Stimulated activated CD4-positive, alpha-beta T cell treated with anti-CD3 and anti-CD28 coated beads, Interleukin-4, amount 100 ng/mL, for 48 hours (primary cell): ENCODE results near the gene TNIP2.
"Not testable (repeated sequence)": the region's sequence is repeated elsewhere in the genome, so short reads cannot be mapped to it uniquely, and the experiment has no call there.

Experiments used
- DNase-seq, 2 donors: peaks; one replicate each; pipeline ENCODE4 v3.0.0-alpha.2; 2020; ENCODE audit warnings: low read depth in 2 of 2

TNIP2 gene

DNA sequence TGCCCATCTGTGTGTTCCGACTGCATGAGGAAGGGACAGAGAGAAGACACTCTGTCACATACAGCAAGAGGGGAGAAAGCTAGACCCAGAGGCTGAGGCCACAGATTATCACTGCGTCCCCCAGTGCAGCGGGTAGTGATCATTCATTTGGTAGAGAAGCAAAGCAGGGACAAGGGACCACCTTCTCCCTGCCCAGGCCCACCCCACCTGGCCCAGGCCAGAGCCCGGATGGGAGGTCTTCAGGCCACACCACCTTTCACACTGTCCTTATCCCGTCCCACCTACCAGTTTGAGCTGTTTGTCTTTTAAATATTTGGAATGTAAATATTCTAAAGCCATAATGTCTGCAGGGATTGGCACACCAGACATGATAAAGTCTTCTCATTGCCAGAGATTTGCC is 10.6 kb downstream of the TNIP2 start:
- no peak for DNase-seq

DNA sequence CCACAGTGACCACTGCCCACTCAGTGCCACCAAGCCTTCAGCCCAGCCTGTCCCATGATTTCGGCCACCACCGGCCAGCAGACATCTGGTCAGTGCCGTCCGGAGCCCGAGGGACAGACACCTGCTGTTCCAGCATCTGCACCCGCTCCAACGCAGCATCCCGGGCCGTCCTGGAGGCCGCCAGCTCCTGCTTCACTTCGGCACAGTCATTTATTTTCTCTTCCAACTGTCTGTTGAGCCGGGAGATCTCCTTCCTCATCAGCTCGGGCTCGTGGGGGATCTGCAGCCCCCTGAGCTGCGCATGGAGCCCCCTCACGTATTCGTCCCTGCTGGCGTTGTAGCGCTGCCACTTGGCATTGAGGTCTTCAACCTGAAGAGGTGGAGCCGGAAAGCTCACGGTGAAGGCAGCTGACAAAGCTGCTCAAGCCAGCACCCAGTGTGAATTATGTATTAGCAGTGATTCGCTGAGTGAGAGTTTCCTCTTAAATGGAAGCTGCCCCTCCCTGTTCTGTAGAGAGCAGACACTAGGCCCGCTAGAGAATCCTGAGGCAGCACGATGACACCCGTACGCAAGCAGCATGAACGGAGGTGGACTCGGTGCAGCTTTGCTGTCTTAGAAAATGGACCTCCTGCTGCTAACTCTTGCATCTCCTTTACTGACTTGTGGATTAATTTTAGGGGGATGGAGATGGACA is 11.4 kb downstream of the TNIP2 start:
- no peak for DNase-seq

DNA sequence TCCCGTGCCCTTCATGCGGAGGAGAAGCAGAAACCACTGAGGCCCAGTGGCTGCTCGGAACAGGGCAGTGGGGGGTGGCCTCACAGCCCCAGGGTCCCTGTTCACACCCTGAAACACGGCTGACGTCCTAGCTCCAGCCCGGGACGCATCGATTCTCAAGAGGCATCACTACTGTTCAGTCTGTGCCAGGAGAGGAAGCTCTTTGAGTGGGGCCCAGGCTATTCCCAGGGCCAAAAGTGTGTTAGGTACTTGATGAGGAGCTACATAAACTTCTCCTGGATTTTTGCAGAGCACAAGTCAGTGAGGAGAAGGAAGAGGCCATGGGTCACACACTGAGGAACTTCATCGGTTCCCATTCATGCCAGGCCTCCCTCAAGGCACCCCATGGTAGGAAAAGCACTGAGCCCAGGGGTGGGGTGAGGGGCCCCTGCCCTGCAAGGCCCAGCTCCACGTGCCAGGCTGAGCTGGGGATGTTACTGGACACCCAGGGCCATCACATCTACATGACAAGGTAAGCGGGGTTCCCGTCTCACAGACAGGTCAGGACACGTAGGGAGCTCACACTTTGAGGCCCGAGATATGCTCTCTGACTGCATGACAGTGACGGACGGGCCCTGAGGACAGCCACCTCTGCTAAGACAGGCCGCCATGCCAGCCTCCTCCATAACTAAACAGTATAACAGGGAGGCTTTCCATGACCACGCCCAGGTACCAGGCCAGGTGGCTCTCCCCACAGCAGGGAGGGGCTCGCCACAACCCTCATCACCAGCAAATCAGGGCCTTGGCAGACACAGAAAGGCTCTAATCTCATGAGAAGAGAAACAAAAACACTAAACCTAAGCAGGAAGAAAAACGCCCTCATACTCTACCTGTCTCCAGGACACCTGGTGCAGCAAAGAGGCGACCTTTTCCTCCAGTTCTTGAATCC is 12.4 kb downstream of the TNIP2 start:
- DNase-seq = no peak

DNA sequence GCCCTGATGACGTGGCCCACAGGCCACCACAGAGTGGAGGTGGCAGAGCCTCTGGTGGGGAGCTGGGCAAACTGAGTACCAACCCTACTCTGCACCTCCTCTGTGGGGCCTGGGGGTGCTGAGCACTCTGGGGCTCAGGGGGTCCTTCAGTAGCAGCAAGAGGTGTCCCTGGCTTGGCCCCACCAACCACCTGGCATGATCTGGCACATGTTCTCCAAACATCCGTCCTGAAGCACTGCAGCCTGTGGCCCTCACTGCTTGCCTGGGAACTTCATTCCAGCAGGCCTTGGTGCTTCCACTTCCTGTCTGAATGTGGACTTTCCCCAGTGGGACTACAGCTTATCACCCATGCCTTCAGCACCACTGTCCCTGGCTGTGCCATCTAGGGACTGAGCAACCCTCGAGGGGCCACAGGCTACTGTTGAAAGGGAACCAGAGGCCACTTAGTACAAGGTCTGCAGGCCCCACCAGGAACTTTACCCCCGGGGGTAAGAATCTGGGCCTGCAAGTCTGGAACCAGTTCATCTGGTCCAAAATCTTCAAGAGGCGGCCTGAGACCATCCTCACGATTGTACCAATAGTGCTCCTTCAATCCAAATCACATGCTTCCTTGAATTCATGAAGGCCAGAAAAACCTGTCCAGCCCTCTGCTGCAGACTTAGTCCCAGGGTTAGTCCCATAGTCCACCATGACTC is 13.2 kb downstream of the TNIP2 start:
- no peak for DNase-seq

DNA sequence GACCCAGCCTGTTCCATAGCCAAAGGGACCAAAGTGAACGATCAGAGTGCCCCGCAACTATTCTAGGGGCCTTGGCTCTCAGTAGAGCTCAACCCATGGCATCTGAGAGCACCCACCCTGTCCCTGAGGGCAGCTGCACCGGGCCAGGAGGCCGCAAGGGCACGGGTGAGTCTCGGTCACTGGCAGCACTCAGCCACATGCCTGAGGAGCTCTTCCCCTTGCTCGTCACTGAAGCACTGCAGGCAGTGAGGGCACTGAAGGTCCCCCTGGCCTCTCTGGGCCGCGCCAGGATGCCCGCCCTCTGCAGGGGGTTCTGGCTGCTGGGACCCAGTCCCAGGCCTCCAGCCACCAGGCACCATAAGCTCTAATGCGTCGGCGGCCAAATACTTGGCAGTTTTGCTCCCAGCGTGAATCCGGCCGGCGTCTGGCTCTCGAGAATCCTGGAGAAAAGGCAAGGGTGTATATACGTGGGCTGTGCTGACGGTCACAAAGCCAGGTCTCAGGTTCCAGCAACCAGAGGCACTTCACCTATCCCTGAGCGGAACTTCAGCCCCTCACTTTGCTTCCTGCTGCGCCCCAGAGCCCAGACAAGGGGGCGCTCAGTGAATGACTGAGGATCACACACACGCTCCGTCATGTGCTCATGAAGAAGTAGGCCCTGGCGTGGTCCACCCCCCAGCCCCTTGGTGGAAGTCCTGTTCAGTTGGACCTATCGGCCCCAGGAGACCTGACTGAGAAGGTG is 13.9 kb downstream of the TNIP2 start:
- no peak for DNase-seq

DNA sequence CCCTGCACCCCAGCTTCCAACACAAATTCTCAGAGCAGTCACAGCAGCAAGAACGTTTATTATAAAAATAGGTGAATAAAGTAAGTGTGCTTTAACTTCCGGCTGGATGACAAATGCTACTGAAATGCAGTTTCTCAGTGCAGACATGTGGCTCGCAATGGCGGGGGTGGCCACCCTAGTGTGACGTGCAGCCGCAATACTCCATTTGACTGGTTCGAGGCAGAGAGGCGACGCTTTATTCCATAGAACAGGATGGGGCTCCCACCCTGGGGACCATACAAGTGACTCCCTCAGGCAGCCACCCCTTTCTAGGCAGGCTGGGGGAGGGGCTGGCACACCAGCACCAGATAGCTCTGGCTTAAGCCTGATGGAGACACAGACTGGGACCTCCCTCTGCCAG is 14.5 kb downstream of the TNIP2 start:
- no peak for DNase-seq

DNA sequence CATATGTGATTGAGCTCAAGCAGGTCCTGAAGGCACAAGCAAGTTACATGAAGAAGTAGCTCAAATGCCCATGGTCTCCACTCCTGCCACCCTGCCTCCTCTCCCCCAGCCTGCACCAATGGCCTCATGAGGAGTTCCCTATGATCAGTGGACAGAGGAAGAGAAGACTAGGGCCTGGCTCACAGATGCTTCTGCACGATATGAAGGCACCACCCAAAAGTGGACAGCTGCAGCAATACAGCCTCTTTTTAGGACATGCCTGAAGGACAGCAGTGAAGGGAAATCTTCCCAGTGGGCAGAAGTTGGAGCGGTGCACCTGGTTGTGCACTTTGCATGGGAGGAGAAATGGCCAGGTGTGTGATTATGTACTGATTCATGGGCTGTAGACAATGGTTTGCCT is 17.8 kb downstream of the TNIP2 start:
- DNase-seq = not testable (repeated sequence)

DNA sequence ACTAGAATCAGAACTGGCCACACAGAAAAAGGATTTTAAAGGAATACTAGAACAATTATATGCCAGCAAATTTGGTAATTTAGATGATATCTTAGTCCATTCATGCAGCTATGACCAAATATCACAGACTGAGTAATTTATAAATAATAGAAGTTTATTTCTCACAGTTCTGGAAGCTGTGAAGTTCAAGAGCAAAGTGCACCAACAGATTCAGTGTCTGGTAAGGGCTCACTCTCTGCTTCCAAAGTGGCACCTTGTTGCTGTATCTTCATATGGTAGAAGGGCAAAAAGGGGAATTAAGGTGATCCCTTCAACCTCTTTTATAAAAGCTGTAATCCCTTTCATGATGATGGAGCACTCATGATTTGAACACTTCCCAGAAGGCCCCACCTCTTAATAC is 20.3 kb downstream of the TNIP2 start:
- DNase-seq = no peak

DNA sequence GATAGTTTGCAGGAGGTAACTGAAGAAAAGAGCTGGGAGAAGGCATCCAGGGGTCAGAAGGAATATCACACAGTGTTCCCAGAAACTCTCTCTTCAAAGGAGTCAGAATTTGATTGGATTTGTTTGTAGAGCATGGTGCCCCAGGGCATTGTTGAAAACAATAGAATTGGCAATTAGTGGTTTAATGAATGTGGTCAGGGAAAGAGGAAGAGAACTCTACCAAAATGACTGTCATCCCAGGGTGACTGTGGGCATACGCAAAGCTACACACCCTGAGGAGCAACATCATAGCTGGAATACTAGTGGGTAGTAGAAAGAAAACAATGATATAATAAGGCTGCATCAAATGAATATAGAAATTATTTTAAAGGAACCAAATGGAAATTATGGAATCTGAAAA is 21.5 kb downstream of the TNIP2 start:
- no peak for DNase-seq

DNA sequence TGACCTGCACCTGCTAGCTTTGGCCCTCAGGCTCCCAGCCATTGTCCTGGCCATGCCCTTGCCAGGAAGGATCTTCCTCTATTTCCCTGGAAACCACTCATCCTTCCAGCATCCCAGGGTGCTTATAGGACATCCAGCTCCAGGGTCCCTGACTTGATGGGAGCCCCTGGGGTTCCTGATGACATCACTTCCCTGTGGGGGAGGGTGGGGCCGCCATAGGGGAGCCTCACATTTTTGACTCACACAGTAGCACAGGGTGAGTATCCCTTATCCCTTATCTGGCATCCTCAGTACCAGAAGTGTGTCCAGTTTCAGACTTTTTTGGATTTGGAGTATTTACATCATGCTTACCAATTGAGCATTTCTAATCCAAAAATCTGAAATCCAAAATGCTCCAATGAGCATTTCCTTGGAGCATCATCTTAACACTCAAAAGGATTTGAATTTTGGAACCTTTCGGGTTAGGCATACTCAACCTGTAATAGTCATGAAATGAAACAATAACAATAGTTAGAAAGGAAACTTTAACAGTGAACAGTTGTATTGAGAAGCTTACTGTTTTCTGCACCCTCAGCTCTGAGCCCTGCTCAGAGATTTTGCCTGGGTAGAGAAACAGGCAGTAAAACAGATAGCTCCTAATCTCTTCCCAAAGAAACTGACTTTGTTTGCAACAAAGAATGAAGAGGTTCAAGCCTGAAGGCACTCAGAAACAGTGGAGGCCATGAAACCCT is 22.1 kb downstream of the TNIP2 start:
- no peak for DNase-seq

DNA sequence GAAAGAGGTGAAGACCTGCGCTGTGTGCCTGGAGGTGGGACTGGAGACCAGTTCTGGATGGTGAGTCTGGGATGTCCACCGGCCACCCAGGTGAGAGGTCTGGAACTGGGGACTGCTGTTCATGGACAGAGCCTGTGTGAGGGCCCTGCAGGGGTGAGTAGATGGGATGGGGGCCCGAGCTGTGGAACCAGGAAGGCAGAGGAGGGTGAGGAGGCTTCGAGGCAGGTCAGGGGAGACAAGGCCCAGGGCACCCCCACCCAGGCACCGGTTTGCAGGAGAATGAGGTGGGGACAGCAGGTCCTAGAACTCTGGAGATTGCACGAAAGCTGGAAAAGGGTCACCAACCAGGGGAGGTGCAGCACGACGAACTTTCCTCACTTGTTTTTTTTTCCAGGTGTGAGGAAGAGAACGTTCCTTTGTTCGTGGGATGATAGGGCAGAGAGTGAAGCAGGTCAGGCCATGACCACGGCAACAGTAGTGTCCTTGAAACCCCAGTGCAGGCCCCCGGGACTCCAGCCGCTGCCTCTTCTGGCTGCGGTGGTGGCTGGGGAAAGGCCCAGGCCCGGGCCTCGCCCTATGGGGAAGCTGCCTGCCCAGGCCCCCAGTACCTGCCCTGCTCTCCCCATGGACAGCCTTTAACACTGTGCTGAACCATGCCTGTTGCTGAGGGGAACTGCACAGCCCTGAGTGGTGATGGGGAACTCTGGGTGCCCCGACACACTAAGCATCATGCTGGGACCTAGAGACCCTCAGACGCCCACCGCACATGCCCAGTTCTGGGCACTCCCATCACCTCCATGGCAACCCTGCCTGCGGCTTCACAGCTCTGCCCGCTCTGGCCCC is 22.9 kb downstream of the TNIP2 start:
- DNase-seq = no peak

DNA sequence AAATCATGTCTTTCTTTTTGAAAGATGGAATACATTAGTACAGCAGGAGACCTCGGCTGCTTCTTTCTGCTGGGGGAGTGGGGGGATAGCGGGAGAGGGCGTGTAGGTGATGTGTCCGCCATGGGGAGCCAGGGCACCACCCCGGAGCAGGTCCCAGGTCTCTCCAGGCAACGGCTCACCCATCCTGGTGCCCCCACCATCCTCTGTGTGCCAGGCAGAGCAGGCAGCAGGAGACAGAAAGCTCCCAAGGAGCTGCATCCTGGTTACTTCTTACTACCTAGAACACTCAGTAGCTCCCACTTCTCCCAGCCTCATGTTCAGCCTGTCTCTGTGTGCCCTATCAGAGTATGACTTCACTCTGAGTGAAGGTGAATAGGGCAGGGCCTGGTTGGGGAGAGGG is 23.6 kb downstream of the TNIP2 start:
- DNase-seq = no peak

DNA sequence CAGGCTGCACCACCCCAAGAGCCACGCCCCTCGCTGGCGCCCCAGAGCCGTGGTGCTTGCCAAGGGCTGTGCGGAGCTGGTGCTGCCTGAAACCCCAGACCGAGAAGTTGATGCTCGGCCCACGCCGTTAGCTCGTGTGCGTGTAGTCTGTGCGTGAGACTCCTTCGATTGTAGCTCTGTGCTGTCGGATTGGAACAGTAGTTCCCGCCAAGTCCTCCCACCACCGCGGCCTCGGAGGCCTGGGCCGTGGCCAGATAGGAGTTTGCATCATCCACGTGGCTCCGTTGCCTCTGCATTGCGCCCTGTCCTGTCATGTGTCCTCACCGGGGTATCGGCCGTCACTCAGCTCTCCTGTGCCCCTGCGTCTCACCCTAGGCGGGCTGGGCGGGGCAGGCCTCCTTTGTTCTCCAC is 24.2 kb downstream of the TNIP2 start:
- DNase-seq = no peak

DNA sequence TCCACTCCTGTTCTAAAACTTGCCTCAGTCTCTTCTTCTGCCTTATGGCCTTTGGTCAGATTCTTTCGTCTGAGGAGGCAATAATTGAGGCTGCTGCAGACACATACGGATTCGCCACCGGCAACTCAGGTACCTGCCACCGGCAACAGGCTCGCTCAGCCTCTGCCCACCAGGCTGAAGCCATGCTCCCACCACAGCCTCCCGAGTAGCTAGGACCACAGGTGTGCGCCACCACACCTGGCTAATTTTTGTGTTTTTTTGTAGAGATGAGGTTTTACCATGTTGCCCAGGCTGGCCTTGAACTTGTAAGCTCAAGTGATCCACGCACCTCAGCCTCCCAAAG is 26.6 kb downstream of the TNIP2 start:
- no peak for DNase-seq

DNA sequence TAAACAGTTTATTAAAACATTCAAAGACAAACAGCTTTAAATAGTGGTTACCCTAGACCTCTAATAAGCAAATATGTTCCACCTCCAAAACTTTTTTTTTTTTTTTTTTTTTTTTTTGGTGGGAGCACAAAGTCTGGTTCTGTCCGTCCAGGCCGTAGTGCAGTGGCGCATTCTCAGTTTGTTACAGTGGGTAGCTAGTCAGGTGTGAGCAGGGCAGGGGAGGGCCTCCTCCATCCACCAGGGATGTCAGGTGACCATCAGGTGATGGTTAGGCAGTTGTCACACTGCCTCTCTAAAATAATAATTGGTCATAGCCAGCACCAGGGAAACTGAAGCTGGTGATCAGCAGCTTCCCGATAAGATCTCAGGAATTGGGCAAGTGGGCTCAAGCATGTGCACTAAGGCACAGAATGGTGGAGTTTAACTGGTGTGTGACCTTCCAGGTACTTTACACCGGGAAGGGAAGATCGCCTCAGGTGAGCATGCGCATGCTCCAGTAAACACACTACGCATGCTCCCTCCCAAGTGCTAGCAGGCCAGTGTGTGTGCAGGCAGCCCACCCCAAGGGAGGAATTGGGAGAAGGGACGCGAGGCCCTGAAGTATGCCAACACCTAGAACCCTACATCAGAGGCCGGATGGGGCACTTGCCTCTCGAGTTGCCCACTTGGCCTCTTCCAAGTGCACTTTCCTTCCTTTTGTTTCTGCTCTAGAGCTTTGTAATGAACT is 27.2 kb downstream of the TNIP2 start:
- DNase-seq = no peak

DNA sequence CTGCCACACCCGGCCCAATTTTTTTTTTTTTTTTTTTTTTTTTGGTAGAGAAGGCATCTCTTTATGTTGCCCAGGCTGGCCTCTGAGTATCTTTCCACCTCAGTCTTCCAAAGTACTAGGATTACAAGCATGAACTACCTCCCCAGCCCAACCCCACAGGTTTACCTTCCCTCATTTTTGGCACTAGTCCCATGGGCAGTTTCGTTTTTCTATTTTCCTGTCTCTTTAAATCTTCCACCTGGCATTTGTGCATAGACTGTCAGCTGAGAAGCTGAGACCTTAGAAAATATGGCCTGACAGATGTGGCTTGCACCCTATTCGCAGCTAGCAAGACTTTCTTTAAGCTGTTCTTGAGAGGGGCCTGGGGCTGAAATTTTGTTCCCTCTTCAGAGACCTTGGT is 27.9 kb downstream of the TNIP2 start:
- no peak for DNase-seq

DNA sequence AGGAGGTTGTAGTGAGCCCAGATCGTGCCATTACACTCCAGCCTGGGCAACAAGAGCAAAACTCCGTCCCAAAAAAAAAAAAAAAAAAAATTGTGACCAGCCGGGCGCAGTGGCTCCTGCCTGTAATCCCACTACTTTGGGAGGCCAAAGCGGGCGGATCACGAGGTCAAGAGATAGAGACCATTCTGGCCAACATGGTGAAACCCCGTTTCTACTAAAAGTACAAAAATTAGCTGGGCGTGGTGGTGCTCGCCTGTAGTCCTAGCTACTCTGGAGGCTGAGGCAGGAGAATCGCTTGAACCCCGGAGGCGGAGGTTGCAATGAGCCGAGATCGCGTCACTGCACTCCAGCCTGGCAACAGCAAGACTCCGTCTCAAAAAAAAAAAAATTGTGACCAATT is 29.3 kb downstream of the TNIP2 start:
- not testable (repeated sequence) for DNase-seq

DNA sequence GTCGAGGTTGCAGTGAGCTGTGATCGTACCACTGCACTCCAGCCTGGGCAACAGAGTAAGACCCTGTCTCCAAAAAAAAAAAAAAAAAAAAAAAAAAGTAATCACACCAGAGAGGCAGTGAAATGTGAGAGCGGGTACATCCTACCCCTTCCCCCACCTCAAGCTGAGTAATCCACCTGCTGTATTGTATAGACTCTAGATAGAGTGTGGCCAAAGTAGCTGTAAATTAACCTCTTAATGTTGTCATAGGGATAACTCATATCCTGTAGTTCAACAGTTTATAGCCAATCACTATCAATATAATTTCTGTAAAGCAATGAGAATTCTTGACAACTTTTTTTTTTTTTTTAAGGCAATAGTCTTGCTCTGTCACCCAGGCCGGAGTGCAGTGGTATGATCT is 30.8 kb downstream of the TNIP2 start:
- no peak for DNase-seq

DNA sequence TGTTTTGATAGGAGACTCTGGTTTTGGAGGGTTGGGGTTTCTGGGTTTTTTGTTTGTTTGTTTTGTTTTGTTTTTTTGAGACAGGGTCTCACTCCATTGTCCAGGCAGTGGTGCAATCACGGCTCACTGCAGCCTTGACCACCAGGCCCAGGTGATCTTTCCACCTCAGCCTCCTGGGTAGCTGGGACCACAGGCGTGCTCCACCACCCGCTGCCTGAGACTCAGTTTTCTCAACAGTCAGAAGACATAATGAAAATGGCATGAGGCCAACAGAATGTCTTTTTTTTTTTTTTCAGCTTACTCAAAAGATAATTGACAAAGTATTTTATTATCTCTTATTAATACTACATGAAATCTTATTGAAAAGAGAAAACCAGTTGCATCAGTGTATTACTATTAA is 32.4 kb downstream of the TNIP2 start:
- no peak for DNase-seq

DNA sequence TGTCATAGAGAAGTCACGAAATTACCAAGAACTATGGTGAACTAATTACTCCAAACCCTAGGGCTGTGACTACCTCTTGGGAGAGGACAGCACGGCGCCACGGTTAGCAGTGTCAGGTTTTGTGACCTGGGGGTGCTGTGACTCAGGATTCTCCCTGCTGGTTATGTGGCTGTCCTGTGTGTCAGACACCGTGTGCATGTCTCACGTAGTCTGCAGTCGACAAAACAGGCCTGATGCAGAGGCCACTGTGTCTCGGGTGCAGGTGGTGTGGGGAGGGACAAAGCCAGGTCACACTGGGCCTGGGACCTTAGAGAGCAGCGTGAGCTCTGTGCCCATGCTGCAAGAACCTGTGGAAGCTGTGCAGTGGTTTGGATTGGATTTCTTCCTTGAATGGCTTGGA is 34.1 kb downstream of the TNIP2 start:
- no peak for DNase-seq
